ENCODE data around the gene LRMDA. TPM values are rescaled to one million over a fixed set of nuclear protein-coding genes. Genes with fewer than 3 reads are reported as not detected.

The LRMDA gene
- total RNA-seq, 1 donor from 2014 or later = not detected

- intact Hi-C loops (cut with micrococcal nuclease) = no loop called here
- no peak overlapping the region for H3K4me3 Mint-ChIP-seq
- H3K27me3 Mint-ChIP-seq = no peaks in the 10 kb centered on the region
- no peak for DNase-seq
- H3K4me1 Mint-ChIP-seq = no peaks in the 10 kb centered on the region
- H3K27ac Mint-ChIP-seq = no peak overlapping the region
- no peaks in the 10 kb centered on the region for H3K9me3 Mint-ChIP-seq
- no peaks in the 10 kb centered on the region for H3K36me3 Mint-ChIP-seq (ENCODE audit: low read depth)
Measured at GRCh38 chr10:75538765-75539164, 107.3 kb downstream of the LRMDA start.

GRCh38 chr10:75540357-75540966, 109.0 kb downstream of the LRMDA start:
- H3K9me3 Mint-ChIP-seq = no peaks in the 10 kb centered on the region
- H3K4me1 Mint-ChIP-seq = no peaks in the 10 kb centered on the region
- H3K27ac Mint-ChIP-seq = no peak overlapping the region
- H3K4me3 Mint-ChIP-seq = no peak overlapping the region
- no peak for DNase-seq
- intact Hi-C loops (cut with micrococcal nuclease) = no loop called here
- no peaks in the 10 kb centered on the region for H3K27me3 Mint-ChIP-seq
- no peaks in the 10 kb centered on the region for H3K36me3 Mint-ChIP-seq (ENCODE audit: low read depth)

GRCh38 chr10:75540981-75541380, 109.6 kb downstream of the LRMDA start:
- H3K36me3 Mint-ChIP-seq (ENCODE audit: low read depth) = no peaks in the 10 kb centered on the region
- no peaks in the 10 kb centered on the region for H3K27me3 Mint-ChIP-seq
- DNase-seq = no peak

GRCh38 chr10:75541411-75541810, 110.0 kb downstream of the LRMDA start:
- H3K4me1 Mint-ChIP-seq = no peaks in the 10 kb centered on the region
- H3K4me3 Mint-ChIP-seq = no peak overlapping the region
- no peak overlapping the region for H3K27ac Mint-ChIP-seq
- no peaks in the 10 kb centered on the region for H3K36me3 Mint-ChIP-seq (ENCODE audit: low read depth)
- DNase-seq = no peak
- no peaks in the 10 kb centered on the region for H3K9me3 Mint-ChIP-seq
- H3K27me3 Mint-ChIP-seq = no peaks in the 10 kb centered on the region
- intact Hi-C loops (cut with micrococcal nuclease) = no loop called here

More at GRCh38 chr10:75540981-75541380, 109.6 kb downstream of the LRMDA start:
- Mint-ChIP-seq H3K4me1 (no peaks in the 10 kb centered on the region), H3K9me3 (no peaks in the 10 kb centered on the region), H3K27ac (no peak overlapping the region), H3K4me3 (no peak overlapping the region)
- intact Hi-C loops (cut with micrococcal nuclease) = no loop called here

GRCh38 chr10:75542084-75542483, 110.7 kb downstream of the LRMDA start:
- Mint-ChIP-seq H3K27me3 (no peaks in the 10 kb centered on the region), H3K9me3 (no peaks in the 10 kb centered on the region), H3K36me3 (ENCODE audit: low read depth) (no peaks in the 10 kb centered on the region), H3K27ac (no peak overlapping the region), H3K4me1 (no peaks in the 10 kb centered on the region), H3K4me3 (no peak overlapping the region)
- no peak for DNase-seq
- intact Hi-C loops (cut with micrococcal nuclease) = no loop called here

- Mint-ChIP-seq H3K4me3 (no peak overlapping the region), H3K27me3 (no peaks in the 10 kb centered on the region), H3K9me3 (no peaks in the 10 kb centered on the region), H3K27ac (no peak overlapping the region), H3K36me3 (ENCODE audit: low read depth) (no peaks in the 10 kb centered on the region), H3K4me1 (no peaks in the 10 kb centered on the region)
- intact Hi-C loops (cut with micrococcal nuclease) = no loop called here
- no peak for DNase-seq
Measured at GRCh38 chr10:75542906-75543305, 111.5 kb downstream of the LRMDA start.

GRCh38 chr10:75544386-75544785, 113.0 kb downstream of the LRMDA start:
- no peaks in the 10 kb centered on the region for H3K9me3 Mint-ChIP-seq
- H3K4me1 Mint-ChIP-seq = no peaks in the 10 kb centered on the region
- no peaks in the 10 kb centered on the region for H3K27me3 Mint-ChIP-seq
- intact Hi-C loops (cut with micrococcal nuclease) = no loop called here
- no peak overlapping the region for H3K4me3 Mint-ChIP-seq
- DNase-seq = no peak
- H3K36me3 Mint-ChIP-seq (ENCODE audit: low read depth) = no peaks in the 10 kb centered on the region
- no peak overlapping the region for H3K27ac Mint-ChIP-seq

GRCh38 chr10:75544993-75545706, 113.7 kb downstream of the LRMDA start:
- no peaks in the 10 kb centered on the region for H3K4me1 Mint-ChIP-seq
- H3K27ac Mint-ChIP-seq = no peak overlapping the region
- H3K27me3 Mint-ChIP-seq = no peaks in the 10 kb centered on the region
- H3K9me3 Mint-ChIP-seq = no peaks in the 10 kb centered on the region
- no peaks in the 10 kb centered on the region for H3K36me3 Mint-ChIP-seq (ENCODE audit: low read depth)
- intact Hi-C loops (cut with micrococcal nuclease) = no loop called here
- no peak overlapping the region for H3K4me3 Mint-ChIP-seq
- DNase-seq = no peak

- H3K36me3 Mint-ChIP-seq (ENCODE audit: low read depth) = no peaks in the 10 kb centered on the region
- no peak overlapping the region for H3K27ac Mint-ChIP-seq
Measured at GRCh38 chr10:75546004-75546403, 114.6 kb downstream of the LRMDA start.

GRCh38 chr10:75547391-75548298, 116.2 kb downstream of the LRMDA start:
- H3K9me3 Mint-ChIP-seq = peaks cover 3% of the 10 kb centered on the region
- no peak overlapping the region for H3K27ac Mint-ChIP-seq
- H3K4me3 Mint-ChIP-seq = no peak overlapping the region
- H3K27me3 Mint-ChIP-seq = no peaks in the 10 kb centered on the region
- intact Hi-C loops (cut with micrococcal nuclease) = no loop called here
- no peaks in the 10 kb centered on the region for H3K36me3 Mint-ChIP-seq (ENCODE audit: low read depth)
- H3K4me1 Mint-ChIP-seq = no peaks in the 10 kb centered on the region
- no peak for DNase-seq

More at GRCh38 chr10:75546004-75546403, 114.6 kb downstream of the LRMDA start:
- H3K27me3 Mint-ChIP-seq = no peaks in the 10 kb centered on the region
- no peak for DNase-seq
- intact Hi-C loops (cut with micrococcal nuclease) = no loop called here
- H3K4me3 Mint-ChIP-seq = no peak overlapping the region
- H3K4me1 Mint-ChIP-seq = no peaks in the 10 kb centered on the region
- no peaks in the 10 kb centered on the region for H3K9me3 Mint-ChIP-seq

GRCh38 chr10:75548356-75548755, 116.9 kb downstream of the LRMDA start:
- H3K9me3 Mint-ChIP-seq = peaks cover 3% of the 10 kb centered on the region
- intact Hi-C loops (cut with micrococcal nuclease) = no loop called here
- no peaks in the 10 kb centered on the region for H3K36me3 Mint-ChIP-seq (ENCODE audit: low read depth)
- H3K27me3 Mint-ChIP-seq = no peaks in the 10 kb centered on the region
- no peak overlapping the region for H3K27ac Mint-ChIP-seq
- no peaks in the 10 kb centered on the region for H3K4me1 Mint-ChIP-seq
- H3K4me3 Mint-ChIP-seq = no peak overlapping the region
- DNase-seq = no peak

- DNase-seq = no peak
- no peak overlapping the region for H3K4me3 Mint-ChIP-seq
- H3K27me3 Mint-ChIP-seq = no peaks in the 10 kb centered on the region
- H3K36me3 Mint-ChIP-seq (ENCODE audit: low read depth) = no peaks in the 10 kb centered on the region
- H3K9me3 Mint-ChIP-seq = peaks cover 3% of the 10 kb centered on the region
- H3K4me1 Mint-ChIP-seq = no peaks in the 10 kb centered on the region
- H3K27ac Mint-ChIP-seq = no peak overlapping the region
- intact Hi-C loops (cut with micrococcal nuclease) = no loop called here
Measured at GRCh38 chr10:75550191-75550590, 118.8 kb downstream of the LRMDA start.

- Mint-ChIP-seq H3K9me3 (peaks cover 3% of the 10 kb centered on the region), H3K27ac (no peak overlapping the region), H3K4me1 (no peaks in the 10 kb centered on the region), H3K27me3 (no peaks in the 10 kb centered on the region), H3K4me3 (no peak overlapping the region), H3K36me3 (ENCODE audit: low read depth) (no peaks in the 10 kb centered on the region)
- intact Hi-C loops (cut with micrococcal nuclease) = no loop called here
- DNase-seq = no peak
Measured at GRCh38 chr10:75552171-75552570, 120.7 kb downstream of the LRMDA start.

GRCh38 chr10:75553550-75553949, 122.1 kb downstream of the LRMDA start:
- intact Hi-C loops (cut with micrococcal nuclease) = no loop called here
- DNase-seq = no peak
- Mint-ChIP-seq H3K27ac (no peak overlapping the region), H3K36me3 (ENCODE audit: low read depth) (no peaks in the 10 kb centered on the region), H3K4me3 (no peak overlapping the region), H3K4me1 (no peaks in the 10 kb centered on the region), H3K9me3 (peaks cover 3% of the 10 kb centered on the region), H3K27me3 (no peaks in the 10 kb centered on the region)
